ENCODE data around the gene SH3D19.

The SH3D19 gene

GRCh38 chr4:151228189-151229119, 97.0 kb downstream of the SH3D19 start:
- DNase-seq (ENCODE audit: low read depth): no peak

DNA sequence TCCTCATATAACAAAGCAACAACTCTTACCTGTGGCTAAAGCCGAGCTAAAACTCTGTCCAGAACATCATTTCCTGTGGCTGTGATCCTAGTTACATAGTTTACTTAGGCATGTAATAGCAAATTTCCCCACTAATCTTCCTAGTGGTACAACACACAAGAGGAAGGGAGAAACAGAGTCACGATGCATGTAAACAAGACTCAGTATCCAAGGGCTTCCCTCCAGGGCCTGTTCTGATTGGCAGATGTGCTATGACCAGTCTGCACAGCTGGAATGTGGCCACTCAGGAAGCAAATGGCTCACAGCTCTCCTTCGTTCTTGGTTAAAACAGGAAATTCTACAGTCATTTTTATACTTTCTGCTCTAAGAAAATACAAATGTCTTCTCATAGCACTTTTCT, 97.7 kb downstream of the SH3D19 start:
- DNase-seq (ENCODE audit: low read depth): no peak

DNA sequence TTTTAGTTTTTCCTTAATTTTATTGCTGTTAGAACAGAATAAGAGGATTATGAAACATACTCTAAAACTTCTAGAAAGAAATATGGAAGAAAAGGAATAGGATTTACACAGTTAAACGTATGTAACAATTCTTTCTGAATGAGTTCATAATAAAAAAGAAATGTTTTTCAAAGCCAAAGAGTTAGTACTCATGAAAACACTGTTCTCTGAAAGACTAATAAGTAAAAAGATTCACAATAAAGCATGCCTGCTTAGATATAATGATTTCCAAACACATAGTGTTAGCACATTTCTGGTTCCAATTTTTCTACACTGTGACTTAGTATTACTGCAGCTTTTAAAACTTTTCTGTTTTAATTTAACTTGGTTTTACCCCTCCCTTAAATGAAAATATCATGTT, 98.2 kb downstream of the SH3D19 start:
- no peak for DNase-seq (ENCODE audit: low read depth)

GRCh38 chr4:151226004-151226932, 99.1 kb downstream of the SH3D19 start:
- DNase-seq (ENCODE audit: low read depth): no peak

DNA sequence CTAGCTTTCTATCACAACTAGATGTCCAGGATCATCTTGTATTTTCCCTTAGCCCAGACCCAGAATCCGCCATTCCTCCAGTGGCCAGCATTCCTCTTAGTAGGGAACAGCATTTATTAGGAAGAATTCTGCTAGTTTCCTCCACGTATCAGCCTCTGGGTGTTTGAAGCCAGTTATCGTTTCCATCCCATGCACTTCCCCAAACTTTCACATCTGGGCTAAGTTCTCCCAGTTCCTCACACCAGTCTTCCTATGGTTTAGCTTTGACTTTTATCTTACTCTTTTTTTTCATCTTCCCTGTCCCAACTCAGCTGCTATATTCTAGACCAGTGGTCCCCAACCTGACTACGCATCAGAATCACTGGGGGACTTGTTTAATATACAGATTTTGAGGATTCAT, 101.9 kb downstream of the SH3D19 start:
- DNase-seq (ENCODE audit: low read depth): no peak

- no peak for DNase-seq (ENCODE audit: low read depth)
Observed at GRCh38 chr4:151219948-151220347, 105.5 kb downstream of the SH3D19 start.

DNA sequence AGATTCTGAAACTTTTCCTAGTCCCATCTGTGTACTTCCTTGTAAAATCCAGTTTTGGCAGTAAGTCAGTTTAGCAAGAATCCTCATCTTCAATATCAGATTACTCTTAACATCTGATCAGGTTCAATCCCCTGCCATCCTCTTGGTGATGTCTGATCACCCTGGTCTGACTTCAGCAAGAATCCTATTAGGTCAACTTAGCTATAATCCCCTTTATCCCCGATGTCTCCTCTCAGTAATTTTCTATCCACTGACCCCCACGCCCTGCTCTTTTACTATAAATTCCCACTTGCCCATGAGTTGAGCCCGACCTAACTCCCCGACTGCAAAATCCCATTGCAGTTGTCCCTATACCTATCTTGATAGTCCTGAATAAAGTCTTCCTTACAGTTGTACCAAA, 106.3 kb downstream of the SH3D19 start:
- no peak for DNase-seq (ENCODE audit: low read depth)

DNA sequence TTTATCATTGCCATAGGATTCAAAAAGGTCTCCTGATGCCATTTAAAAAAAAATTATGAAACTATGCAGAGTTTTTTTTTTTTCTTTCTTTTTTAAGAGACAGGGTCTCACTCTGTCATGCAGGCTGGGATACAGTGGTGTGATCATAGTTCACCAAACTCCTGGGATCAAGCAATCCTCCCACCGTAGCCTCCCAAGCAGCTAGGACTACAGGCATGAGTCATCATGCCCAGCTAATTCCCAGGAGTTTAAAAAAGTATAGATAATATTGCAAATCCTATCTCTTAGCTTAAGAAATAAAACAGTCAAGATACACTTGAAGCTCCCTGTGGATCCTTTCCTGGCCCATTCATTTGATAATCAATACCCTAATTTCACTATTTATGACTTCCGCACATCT, 107.1 kb downstream of the SH3D19 start:
- DNase-seq (ENCODE audit: low read depth): no peak

DNA sequence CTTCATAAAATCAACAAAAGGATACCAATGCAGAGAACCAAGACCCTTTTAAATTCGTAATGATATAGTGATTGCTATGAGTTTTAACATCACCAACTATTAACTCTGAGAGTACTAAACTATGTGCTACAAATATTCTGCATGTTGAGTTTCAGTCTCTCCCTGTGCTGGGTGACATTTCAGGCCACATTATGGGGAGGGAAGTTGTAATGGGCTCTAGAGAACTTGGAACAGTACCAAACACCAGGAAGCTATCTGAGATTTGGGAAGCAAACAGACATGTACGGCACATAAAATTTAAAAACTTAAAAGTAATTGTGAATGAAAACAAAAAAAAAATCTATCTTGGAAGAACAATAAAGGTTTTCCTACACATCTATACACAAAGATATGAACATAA, 108.1 kb downstream of the SH3D19 start:
- DNase-seq (ENCODE audit: low read depth): no peak

GRCh38 chr4:151215295-151215694, 110.1 kb downstream of the SH3D19 start:
- DNase-seq (ENCODE audit: low read depth): no peak

DNA sequence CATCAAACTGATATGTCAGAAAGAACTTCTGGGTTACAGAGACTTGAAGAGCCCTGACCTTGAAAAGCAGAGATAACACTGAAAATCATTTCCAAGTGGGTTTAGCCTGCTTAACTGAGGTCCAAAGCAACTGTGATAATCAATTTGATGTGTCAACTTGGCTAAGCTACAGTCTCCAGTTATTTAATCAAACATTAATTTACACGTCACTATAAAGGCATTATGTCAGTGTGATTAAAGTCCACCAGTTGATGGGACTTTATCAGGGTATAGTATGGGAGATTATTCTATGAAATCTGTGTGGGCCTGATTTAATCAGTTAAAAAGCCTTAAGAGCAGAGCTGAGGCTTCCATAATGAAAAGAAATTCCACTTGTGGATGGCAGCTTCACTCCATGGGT, 117.5 kb downstream of the SH3D19 start:
- no peak for DNase-seq (ENCODE audit: low read depth)

DNA sequence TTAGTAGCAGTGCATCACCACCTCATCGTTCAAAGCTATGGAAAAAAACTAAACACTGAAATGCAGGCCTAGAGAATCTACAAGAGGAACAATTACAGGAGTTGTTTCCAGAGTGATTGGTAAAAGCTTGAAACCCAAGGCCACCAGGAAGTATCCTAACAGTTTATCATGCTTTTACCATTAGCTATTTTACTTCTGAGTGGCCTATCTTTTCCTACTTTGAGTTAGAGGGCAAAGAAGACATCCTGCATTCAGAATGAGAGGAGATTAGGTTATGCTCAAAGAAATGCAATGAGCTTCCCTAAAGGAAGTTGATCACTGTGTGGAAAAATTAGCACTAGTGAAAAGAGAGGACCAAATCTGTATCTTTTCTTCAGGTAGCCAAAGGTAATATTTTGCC, 118.2 kb downstream of the SH3D19 start:
- DNase-seq (ENCODE audit: low read depth): no peak

DNA sequence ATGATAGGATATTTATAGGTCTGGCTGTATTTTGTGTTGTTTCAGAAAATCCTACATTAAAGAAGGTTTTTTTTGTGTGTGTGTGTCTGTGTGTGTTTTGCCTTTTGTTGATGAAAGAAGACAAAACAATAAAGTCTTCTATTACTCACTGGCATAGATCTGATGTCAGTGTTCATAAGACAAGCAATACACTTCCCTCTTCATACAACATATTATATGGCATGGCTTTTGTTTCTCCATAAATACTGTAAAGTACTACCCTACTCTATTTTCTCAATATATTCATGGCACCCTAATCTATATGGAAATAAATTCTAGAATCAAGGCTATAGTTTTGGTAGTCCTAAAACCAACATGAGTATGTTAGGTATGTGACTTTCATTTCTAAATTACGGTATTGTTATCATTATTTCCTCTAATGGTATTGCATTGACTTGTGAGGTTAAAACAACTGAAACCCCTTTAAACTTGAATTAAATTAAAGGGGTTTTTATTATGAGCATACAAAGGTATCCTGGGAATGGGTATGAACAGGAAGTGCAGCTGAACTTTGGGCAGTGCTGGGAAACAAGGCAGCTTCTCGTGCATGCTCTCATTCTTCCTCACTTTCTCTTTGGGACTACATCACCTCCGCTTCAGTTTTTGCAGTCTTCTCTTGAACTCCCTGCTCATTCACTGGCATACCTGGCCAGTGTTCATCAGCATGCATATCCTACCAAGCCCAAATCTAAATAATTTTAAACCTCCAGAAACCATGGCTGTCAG, 119.0 kb downstream of the SH3D19 start:
- DNase-seq (ENCODE audit: low read depth): no peak

DNA sequence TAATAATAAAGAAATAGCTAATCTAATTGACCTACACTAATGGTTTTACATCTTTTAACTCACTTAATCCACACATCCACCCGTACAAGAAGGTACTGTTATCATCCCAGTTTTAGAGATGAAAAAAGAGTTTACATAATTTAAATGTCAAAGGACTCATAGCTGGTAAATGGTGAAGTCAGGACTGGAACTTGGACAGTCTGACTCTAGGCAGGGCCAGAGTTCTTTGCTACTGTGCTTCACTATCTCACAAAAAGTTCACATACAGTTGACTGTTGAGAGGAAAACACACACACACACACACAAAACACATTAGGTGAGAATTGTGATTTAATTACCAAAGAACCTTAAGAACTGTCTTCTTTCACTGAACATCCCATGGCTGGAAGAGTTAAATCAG, 119.7 kb downstream of the SH3D19 start:
- no peak for DNase-seq (ENCODE audit: low read depth)

- DNase-seq (ENCODE audit: low read depth): no peak
Observed at GRCh38 chr4:151204925-151205524, 120.4 kb downstream of the SH3D19 start.

- DNase-seq (ENCODE audit: low read depth): no peak
Observed at GRCh38 chr4:151202851-151203455, 122.5 kb downstream of the SH3D19 start.

GRCh38 chr4:151202381-151202780, 123.0 kb downstream of the SH3D19 start:
- no peak for DNase-seq (ENCODE audit: low read depth)

DNA sequence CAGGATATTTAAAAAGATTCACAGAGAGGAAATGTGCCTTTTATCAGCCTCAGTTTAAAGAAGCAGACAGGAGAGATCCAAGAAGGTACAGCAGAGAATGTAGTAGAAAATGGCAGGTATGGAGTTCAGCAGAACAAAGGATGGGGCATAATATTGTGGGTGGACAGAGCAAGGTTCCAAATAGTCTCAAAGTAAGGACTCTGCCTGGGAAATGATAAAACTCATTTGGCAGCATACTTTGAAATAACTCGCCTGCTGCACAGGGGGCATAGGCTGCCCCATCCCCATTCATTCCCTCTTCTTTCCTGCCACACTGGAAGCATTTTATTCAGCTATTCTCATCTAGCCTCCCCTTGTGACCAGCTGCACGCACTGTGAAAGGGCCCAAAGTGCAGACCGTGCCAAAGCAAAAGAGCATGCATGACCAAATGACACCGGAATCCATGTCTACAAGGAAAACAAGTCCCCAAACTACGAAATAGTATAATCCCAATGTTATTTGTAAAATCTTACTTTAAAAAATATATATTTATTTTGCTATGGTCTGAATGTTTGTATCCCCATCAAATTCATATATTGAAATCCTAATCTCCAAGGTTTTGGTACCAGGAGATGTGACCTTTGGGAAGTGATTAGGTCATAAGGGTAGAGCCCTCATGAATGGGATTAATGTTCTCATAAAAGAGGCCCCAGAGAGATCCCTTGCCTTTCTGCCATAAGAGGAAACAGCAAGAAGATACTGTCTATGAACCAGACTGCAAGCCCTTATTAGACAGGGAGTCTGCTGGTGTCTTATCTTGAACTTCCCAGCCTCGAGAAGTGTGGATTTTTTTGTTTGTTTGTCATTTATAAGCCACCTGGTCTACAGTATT, 125.8 kb downstream of the SH3D19 start:
- DNase-seq (ENCODE audit: low read depth): no peak

GRCh38 chr4:151198748-151199147, 126.7 kb downstream of the SH3D19 start:
- no peak for DNase-seq (ENCODE audit: low read depth)

- DNase-seq (ENCODE audit: low read depth): no peak
Observed at GRCh38 chr4:151197247-151197646, 128.2 kb downstream of the SH3D19 start.

Measured in stimulated activated CD8-positive, alpha-beta memory T cell treated with anti-CD3 and anti-CD28 coated beads, Interleukin-12 subunit alpha, Interleukin-12 subunit beta, amount 100 ng/mL, for 1 hour (primary cell).